GM12878 (cell line): ENCODE results near the gene MGME1.

Experiments used
- ATF2 ChIP-seq: IDR thresholded peaks from 2 replicates; pipeline ENCODE4 v1.6.1; 2012; ENCODE audit warnings: low read length, inconsistent platforms
- BHLHE40 ChIP-seq, 2 experiments: fragments of 450-650 bp in 1 of 2; IDR thresholded peaks; 2 replicates each; pipeline ENCODE4 v1.6.1; 2011 to 2017; ENCODE audit warnings: low read depth in 2 of 2, borderline replicate concordance in 1 of 2, improper control_type of control experiment in 1 of 2, low read length in 1 of 2, mild to moderate bottlenecking in 1 of 2
- BMI1 ChIP-seq: fragments of 450-650 bp; IDR thresholded peaks from 2 replicates; pipeline ENCODE4 v1.6.1; 2016; ENCODE audit warnings: mild to moderate bottlenecking, moderate library complexity, borderline replicate concordance
- DPF2 ChIP-seq: fragments of 450-650 bp; IDR thresholded peaks from 2 replicates; pipeline ENCODE4 v1.6.1; 2017; ENCODE audit warnings: mild to moderate bottlenecking
- EP300 ChIP-seq, 2 experiments: fragments of 150-350 bp in 1 of 2; IDR thresholded peaks; 2 replicates each; pipeline ENCODE4 v1.6.1; 2011 to 2012; ENCODE audit warnings: low read depth in 2 of 2, low read length in 2 of 2, borderline replicate concordance in 1 of 2, improper control_type of control experiment in 1 of 2, inconsistent platforms in 1 of 2; ENCODE audit not compliant: control insufficient read depth in 1 of 2
- NR2F1 ChIP-seq: fragments of 450-650 bp; conservative IDR thresholded peaks from 2 replicates; pipeline ENCODE4 v1.6.1; 2017; ENCODE audit warnings: mild to moderate bottlenecking
- POLR2A ChIP-seq: IDR thresholded peaks from 2 replicates; pipeline ENCODE4 v1.6.1; 2011; ENCODE audit warnings: low read depth, mild to moderate bottlenecking, low read length
- POLR2AphosphoS5 ChIP-seq: IDR thresholded peaks from 2 replicates; pipeline ENCODE4 v1.6.1; 2011; ENCODE audit warnings: mild to moderate bottlenecking, low read length, inconsistent platforms
- RELA ChIP-seq: fragments of 450-650 bp; IDR thresholded peaks from 2 replicates; pipeline ENCODE4 v1.8.0; 2014; ENCODE audit warnings: borderline replicate concordance; ENCODE audit not compliant: partially characterized antibody
- STAT1 ChIP-seq: fragments of 450-650 bp; conservative IDR thresholded peaks from 2 replicates; pipeline ENCODE4 v1.6.1; 2014; ENCODE audit warnings: antibody characterized with exemption, mild to moderate bottlenecking
- USF2 ChIP-seq: IDR thresholded peaks from 2 replicates; pipeline ENCODE4 v1.6.1; 2011; ENCODE audit warnings: low read depth, low read length, improper control_type of control experiment, borderline replicate concordance
- TF ChIP-seq, protein P1 (sequence below), 3 experiments: IDR thresholded peaks in 2 of 3; conservative IDR thresholded peaks in 1 of 3; 2 replicates each; pipeline ENCODE4 v1.5.1; 2011; ENCODE audit warnings: low read depth in 3 of 3, low read length in 3 of 3, mild to moderate bottlenecking in 3 of 3, control low read depth in 2 of 3, moderate library complexity in 2 of 3, inconsistent platforms in 1 of 3, mixed read lengths in 1 of 3; ENCODE audit not compliant: control insufficient read depth in 2 of 3, insufficient read depth in 1 of 3; ENCODE audit errors: extremely low read depth in 1 of 3

DNA sequence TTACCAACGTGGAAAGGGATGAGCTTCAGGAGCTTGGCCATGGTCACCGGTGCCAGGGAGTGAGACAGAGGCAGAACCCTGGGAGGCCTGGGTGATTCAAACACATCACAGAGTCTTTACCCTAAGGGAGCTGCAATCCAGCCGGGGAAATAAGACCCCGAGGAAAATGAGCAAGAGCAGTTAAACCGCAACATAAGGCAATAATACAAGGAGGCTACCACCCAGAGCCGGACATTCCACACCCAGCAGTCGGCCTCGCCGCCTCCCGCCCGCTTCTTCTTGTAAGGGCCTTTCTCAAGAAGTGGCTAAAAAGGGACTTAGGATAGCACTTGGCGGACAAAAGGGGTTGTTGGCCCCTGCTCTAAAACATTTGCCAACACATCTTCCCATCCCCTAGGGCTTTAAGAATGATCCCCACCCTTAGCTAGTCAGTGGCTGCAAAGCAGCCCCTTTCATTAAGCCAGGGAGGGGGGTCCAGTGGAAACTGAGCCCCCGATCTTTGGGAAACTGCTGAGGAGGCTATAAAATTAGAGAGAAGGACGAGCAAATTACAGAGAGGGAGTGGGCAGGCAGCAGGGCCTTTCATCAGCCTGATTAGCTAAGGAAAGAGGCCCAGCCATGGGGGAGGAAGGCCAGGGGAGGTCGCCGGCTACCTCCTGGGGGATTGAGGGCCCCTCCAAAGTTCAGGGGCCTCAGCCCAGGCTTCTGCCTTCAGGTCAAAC lies 34.5 kb upstream of the MGME1 start:
- TF ChIP-seq USF2 (no peak), RELA (no peak), EP300 (IDR thresholded peaks at IDR 0.05; ENCODE audit: borderline replicate concordance in 1 of 2, control insufficient read depth in 1 of 2, low read depth in 2 of 2, low read length in 2 of 2) (no peak), STAT1 (no peak), DPF2 (no peak), ATF2 (no peak), NR2F1 (no peak), POLR2A (no peak), POLR2AphosphoS5 (no peak), BMI1 (no peak), BHLHE40 (IDR thresholded peaks at IDR 0.05; ENCODE audit: borderline replicate concordance in 1 of 2, low read depth in 2 of 2, low read length in 1 of 2) (no peak)
- TF ChIP-seq, protein P1, sequence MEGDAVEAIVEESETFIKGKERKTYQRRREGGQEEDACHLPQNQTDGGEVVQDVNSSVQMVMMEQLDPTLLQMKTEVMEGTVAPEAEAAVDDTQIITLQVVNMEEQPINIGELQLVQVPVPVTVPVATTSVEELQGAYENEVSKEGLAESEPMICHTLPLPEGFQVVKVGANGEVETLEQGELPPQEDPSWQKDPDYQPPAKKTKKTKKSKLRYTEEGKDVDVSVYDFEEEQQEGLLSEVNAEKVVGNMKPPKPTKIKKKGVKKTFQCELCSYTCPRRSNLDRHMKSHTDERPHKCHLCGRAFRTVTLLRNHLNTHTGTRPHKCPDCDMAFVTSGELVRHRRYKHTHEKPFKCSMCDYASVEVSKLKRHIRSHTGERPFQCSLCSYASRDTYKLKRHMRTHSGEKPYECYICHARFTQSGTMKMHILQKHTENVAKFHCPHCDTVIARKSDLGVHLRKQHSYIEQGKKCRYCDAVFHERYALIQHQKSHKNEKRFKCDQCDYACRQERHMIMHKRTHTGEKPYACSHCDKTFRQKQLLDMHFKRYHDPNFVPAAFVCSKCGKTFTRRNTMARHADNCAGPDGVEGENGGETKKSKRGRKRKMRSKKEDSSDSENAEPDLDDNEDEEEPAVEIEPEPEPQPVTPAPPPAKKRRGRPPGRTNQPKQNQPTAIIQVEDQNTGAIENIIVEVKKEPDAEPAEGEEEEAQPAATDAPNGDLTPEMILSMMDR (IDR thresholded peaks at IDR 0.05 in 2 of 3, conservative IDR thresholded peaks at IDR 0.05 in 1 of 3; ENCODE audit: control insufficient read depth in 2 of 3, extremely low read depth in 1 of 3, insufficient read depth in 1 of 3, low read depth in 3 of 3, low read length in 3 of 3): no peak
